ENCODE results near the gene HDDC2. TPM values are rescaled to one million over a fixed set of nuclear protein-coding genes. Genes with fewer than 3 reads are reported as not detected.

The HDDC2 gene
- total and polyA plus RNA-seq, 2 experiments from 2014 or later, result 70.6 to 110 TPM

DNA sequence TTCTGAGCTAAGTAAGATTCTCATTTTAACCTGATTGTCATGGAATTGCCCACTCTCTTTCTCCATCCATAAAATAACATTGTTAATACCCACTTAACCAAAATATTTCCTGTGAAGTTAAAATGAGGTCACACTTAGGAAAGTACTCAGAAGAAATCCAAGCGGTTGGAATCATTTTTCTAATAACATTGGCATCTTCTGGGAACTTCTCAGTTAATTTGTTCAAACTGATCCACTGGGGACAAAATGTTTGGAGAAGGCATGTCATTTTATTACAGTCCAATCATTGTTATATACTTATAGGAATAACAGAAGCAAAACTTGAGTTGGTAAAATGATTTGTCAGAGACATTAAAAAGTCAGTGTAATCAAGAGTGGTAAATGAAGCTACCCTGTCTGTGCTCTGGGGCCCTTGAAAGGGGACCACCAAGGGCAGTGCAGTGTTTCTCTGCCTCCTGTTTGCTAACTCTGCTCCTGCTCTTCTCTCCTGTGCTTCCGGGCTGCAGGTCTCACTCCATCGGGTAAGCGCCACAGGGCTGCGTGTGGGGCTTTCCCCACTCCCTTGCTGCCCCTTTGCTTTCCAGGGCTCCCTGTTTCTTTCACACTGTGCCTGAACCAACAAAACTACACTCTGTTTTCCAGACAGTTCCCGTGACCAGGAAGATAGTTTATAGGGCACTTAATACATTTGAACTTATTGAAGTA is 50.1 kb downstream of the HDDC2 start:
- H2AFZ ChIP-seq, result peak overlapping the region; percentile 17
- 49% methylated on average over 6 of the region's 6 CpGs for WGBS (ENCODE audit: low lambda C conversion rate, missing lambda C conversion rate)
- no peaks in the 10 kb centered on the region for H4K20me1 ChIP-seq (ENCODE audit: insufficient read depth, poor library complexity, severe bottlenecking)
- H3K79me2 ChIP-seq, result no peaks in the 10 kb centered on the region
- H3K4me2 ChIP-seq, result no peak overlapping the region
- H3K27ac ChIP-seq, result peak overlapping the region; percentile 38
- no peaks in the 10 kb centered on the region for H3K9me2 ChIP-seq (replicated peaks; ENCODE audit: insufficient read depth)
- TF ChIP-seq CTCF (IDR thresholded peaks at IDR 0.05; ENCODE audit: poor library complexity) (no peak), EZH2 (IDR thresholded peaks at IDR 0.05; ENCODE audit: borderline replicate concordance) (no peak), EZH2phosphoT487 (IDR thresholded peaks at IDR 0.05; ENCODE audit: low read depth, severe bottlenecking, unreplicated experiment) (no peak)
- no peaks in the 10 kb centered on the region for H3K9me3 ChIP-seq (ENCODE audit: low read depth)
- H3K36me3 ChIP-seq (replicated peaks; ENCODE audit: insufficient read depth, low read depth), result no peaks in the 10 kb centered on the region
- no peaks in the 10 kb centered on the region for H3K4me1 ChIP-seq (ENCODE audit: insufficient read depth)
- H3K4me3 ChIP-seq, result no peak overlapping the region
- no peaks in the 10 kb centered on the region for H3K27me3 ChIP-seq
- DNase-seq (ENCODE audit: low spot score), result no peak

DNA sequence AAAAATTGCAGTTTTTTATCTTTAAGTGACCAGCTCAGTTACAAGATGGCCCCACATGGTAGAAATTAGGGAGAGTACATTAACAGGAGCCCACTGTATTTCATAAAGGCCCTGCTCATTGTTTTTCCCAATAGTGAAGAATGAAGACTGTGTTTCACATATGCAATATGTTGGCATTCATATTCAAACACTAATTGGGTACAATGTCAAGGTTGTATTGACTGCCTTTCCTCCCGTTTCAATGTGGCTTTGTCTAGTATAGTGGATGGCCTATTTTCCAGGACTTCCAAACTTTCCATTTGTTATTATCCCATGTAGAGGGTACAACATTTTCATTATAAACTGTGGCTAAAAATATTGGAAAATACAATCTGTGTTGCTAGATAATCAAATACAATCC is 51.3 kb downstream of the HDDC2 start:
- Histone ChIP-seq H3K4me1 (ENCODE audit: insufficient read depth) (no peaks in the 10 kb centered on the region), H3K9me3 (ENCODE audit: low read depth) (no peaks in the 10 kb centered on the region), H3K4me2 (no peak overlapping the region), H4K20me1 (ENCODE audit: insufficient read depth, poor library complexity, severe bottlenecking) (no peaks in the 10 kb centered on the region), H3K36me3 (replicated peaks; ENCODE audit: insufficient read depth, low read depth) (no peaks in the 10 kb centered on the region), H2AFZ (no peak overlapping the region), H3K4me3 (no peak overlapping the region), H3K27me3 (no peaks in the 10 kb centered on the region), H3K9me2 (replicated peaks; ENCODE audit: insufficient read depth) (no peaks in the 10 kb centered on the region), H3K27ac (no peak overlapping the region), H3K79me2 (no peaks in the 10 kb centered on the region)
- no peak for TF ChIP-seq EZH2 (IDR thresholded peaks at IDR 0.05; ENCODE audit: borderline replicate concordance)
- WGBS (ENCODE audit: low lambda C conversion rate, missing lambda C conversion rate), result 95% methylated on average over 1 of the region's 1 CpG
- DNase-seq (ENCODE audit: low spot score), result no peak

GRCh38 chr6:125248136-125248535 is 53.6 kb downstream of the HDDC2 start:
- Histone ChIP-seq H3K4me3 (no peak overlapping the region), H2AFZ (no peak overlapping the region), H3K36me3 (replicated peaks; ENCODE audit: insufficient read depth, low read depth) (no peaks in the 10 kb centered on the region), H4K20me1 (ENCODE audit: insufficient read depth, poor library complexity, severe bottlenecking) (no peaks in the 10 kb centered on the region), H3K9me3 (ENCODE audit: low read depth) (no peaks in the 10 kb centered on the region), H3K27me3 (no peaks in the 10 kb centered on the region), H3K27ac (no peak overlapping the region), H3K4me2 (no peak overlapping the region), H3K4me1 (ENCODE audit: insufficient read depth) (no peaks in the 10 kb centered on the region), H3K79me2 (peaks cover 9% of the 10 kb centered on the region), H3K9me2 (replicated peaks; ENCODE audit: insufficient read depth) (no peaks in the 10 kb centered on the region)
- 94% methylated on average over 7 of the region's 7 CpGs for WGBS (ENCODE audit: low lambda C conversion rate, missing lambda C conversion rate)
- TF ChIP-seq EZH2 (IDR thresholded peaks at IDR 0.05; ENCODE audit: borderline replicate concordance) (no peak), EZH2phosphoT487 (IDR thresholded peaks at IDR 0.05; ENCODE audit: low read depth, severe bottlenecking, unreplicated experiment) (no peak), CTCF (IDR thresholded peaks at IDR 0.05; ENCODE audit: poor library complexity) (no peak)
- no peak for DNase-seq (ENCODE audit: low spot score)

GRCh38 chr6:125246566-125246965 is 55.2 kb downstream of the HDDC2 start:
- Histone ChIP-seq H3K27me3 (no peaks in the 10 kb centered on the region), H4K20me1 (ENCODE audit: insufficient read depth, poor library complexity, severe bottlenecking) (no peaks in the 10 kb centered on the region), H3K9me2 (replicated peaks; ENCODE audit: insufficient read depth) (no peaks in the 10 kb centered on the region), H3K4me1 (ENCODE audit: insufficient read depth) (no peaks in the 10 kb centered on the region), H3K4me2 (no peak overlapping the region), H3K27ac (no peak overlapping the region), H3K79me2 (peaks cover 22% of the 10 kb centered on the region), H3K4me3 (no peak overlapping the region), H3K9me3 (ENCODE audit: low read depth) (no peaks in the 10 kb centered on the region), H2AFZ (no peak overlapping the region), H3K36me3 (replicated peaks; ENCODE audit: insufficient read depth, low read depth) (no peaks in the 10 kb centered on the region)
- TF ChIP-seq EZH2phosphoT487 (IDR thresholded peaks at IDR 0.05; ENCODE audit: low read depth, severe bottlenecking, unreplicated experiment), result no peak
- no peak for TF ChIP-seq CTCF (IDR thresholded peaks at IDR 0.05; ENCODE audit: poor library complexity)
- TF ChIP-seq EZH2 (IDR thresholded peaks at IDR 0.05; ENCODE audit: borderline replicate concordance), result no peak
- no peak for DNase-seq (ENCODE audit: low spot score)
